GM21423 (cell line): Measurements from ENCODE around the gene DIAPH1.

Experiments used
- ATAC-seq: cut with Tn5 transposase; IDR thresholded peaks from one replicate; pipeline ENCODE4 v1.9.1; 2021; ENCODE audit warnings: mild to moderate bottlenecking, moderate library complexity; ENCODE audit not compliant: unreplicated experiment

Gene DIAPH1

GRCh38 chr5:141640051-141640415, 21.2 kb upstream of the DIAPH1 start:
- ATAC-seq = no peak

DNA sequence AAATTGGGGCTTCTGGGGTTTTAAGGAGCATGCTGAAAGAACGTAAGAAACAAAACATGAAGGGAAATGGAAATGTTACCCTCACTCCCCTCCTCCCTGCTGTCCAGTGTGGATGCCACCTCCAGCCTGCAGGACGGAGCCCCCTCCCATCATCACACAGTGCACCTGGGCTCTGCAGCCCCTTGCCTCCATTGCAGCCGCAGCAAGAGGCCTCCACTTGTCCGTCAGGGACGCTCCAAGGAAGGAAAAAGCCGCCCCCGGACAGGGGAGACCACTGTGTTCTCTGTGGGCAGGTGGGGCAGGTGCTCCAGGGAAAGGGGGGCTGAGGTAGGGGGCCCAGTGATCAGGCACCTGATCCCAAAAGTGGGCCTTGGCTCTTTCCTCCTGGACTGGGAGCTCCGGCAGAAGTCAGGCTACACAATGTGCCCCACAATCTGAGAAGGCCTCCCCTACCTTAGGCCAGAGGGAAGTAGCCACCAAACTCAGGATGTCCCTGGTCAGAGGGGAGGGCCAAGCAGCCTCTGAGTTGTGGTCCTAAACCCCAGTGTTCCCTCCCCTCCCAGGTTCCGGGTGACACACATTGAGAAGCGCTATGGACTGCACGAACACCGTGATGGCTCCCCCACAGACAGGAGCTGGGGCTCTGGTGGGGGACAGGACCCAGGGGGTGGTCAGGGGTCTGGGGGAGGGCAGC, 20.7 kb upstream of the DIAPH1 start:
- no peak for ATAC-seq

- ATAC-seq = no peak
Measured at GRCh38 chr5:141638771-141639170, 20.0 kb upstream of the DIAPH1 start.

DNA sequence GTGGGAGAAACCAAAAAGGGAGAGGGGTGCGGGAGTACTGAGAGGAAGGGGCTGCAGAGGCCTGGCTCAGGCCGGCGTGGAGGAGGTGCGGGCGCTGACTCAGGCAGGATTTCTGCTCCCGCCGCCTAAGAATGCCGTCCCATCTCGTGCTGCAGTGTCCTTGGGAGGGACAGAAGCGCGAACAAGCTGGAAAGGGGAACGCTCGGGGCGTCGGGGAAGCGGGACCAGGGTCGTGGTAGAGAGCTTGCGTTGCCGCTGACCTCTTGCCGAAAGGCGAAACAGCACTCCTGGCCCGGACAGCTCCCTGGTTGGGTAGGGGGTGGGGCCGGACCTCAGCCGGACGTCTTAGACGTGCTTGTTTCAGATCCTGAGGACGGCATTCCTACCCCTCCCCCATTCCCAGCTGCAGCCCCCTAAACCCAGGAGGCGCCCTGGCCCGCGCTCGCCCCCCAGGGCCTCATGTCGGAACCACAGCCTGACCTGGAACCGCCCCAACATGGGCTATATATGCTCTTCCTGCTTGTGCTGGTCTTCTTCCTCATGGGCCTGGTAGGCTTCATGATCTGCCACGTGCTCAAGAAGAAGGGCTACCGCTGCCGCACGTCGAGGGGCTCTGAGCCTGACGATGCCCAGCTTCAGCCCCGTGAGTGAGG, 19.1 kb upstream of the DIAPH1 start:
- peak; percentile 21 for ATAC-seq

DNA sequence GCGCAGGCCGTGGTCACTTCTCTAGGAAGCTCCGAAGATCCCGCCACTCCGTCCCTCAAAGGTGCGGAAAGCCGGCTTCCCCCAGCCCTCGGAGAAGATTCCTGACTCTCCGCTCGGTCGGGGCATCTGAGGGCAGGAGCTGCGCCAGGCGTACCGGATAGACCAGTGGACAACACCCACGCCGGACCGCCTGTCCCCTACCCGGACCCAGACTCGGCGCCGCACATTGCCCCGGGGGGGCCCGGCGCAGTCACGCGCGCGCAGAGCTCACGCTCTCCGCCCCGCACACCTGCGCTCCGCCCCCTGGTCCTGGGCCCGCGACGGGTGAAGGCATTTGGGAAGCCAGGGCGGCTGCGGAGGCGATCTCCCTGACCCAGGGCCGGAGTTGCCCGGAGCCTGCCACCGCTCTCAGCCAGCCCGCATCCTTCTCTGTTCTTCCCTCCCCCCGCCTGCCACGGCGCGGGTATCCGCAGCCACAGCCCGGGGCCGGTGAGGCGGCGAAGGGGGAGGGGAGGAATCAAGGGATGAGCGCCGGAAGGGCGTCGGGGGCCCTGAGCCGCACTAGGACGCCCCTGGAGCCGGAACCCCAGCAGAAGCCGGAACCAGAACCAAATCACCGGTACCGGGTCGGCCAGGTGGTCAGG, 18.4 kb upstream of the DIAPH1 start:
- ATAC-seq = peak; percentile 20

DNA sequence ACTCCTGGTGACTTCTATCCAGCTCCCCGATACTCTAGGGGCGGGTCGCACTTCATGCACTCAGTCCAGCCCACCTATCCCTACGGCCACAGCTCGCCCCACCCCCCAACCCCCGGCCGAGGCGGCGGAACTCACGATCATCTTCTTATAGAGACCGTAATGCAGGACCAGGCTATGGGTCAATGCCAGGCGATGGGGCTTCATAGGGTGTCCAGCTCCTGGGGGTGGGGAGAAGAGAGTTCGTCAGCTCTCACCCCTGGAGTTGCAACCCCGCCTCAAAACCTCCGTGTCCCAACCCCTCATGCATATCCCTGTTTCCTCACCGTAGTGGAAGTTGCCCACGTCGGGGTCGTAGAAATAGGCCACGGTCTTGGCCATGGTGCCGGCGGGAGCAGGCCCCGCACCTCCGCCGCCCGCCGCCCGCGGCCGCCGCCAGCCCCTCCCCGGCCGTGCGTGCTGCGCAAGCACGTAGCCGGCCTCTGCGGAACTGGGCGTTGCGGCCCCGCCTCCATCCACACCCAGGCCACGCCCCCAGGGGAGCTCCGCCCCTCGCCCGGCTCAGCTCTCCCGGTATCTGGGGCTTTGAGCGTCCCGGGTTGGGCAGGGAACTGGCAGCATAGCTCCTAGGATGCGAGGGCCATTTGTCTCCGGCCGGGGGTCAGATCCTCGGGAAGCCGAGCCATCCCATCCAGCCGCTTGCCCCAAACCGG, 17.8 kb upstream of the DIAPH1 start, which contains the start of the genes HDAC3 and RELL2:
HDAC3 (minus strand) TSS at position 437 of the 710 bp plus-strand sequence; CDS start at position 378, 59 bp downstream.
RELL2 (plus strand) TSS at position 585 of the 710 bp plus-strand sequence. CDS start 1,229 bp downstream, outside the sequence.
- peak; percentile 79 for ATAC-seq

GRCh38 chr5:141636106-141636412, 17.3 kb upstream of the DIAPH1 start:
- ATAC-seq = no peak

GRCh38 chr5:141635646-141636045, 16.8 kb upstream of the DIAPH1 start:
- ATAC-seq = no peak

GRCh38 chr5:141634720-141635119, 15.9 kb upstream of the DIAPH1 start:
- ATAC-seq = no peak

GRCh38 chr5:141633871-141634561, 15.2 kb upstream of the DIAPH1 start:
- peak; percentile 62 for ATAC-seq

- ATAC-seq = no peak
Measured at GRCh38 chr5:141632650-141633049, 13.8 kb upstream of the DIAPH1 start.

GRCh38 chr5:141630570-141631140, 11.9 kb upstream of the DIAPH1 start:
- ATAC-seq = no peak

- no peak for ATAC-seq
Measured at GRCh38 chr5:141628175-141628788, 9.5 kb upstream of the DIAPH1 start.

GRCh38 chr5:141623611-141624010, 4.8 kb upstream of the DIAPH1 start:
- ATAC-seq = no peak

GRCh38 chr5:141623186-141623585, 4.4 kb upstream of the DIAPH1 start:
- peak; percentile 28 for ATAC-seq

DNA sequence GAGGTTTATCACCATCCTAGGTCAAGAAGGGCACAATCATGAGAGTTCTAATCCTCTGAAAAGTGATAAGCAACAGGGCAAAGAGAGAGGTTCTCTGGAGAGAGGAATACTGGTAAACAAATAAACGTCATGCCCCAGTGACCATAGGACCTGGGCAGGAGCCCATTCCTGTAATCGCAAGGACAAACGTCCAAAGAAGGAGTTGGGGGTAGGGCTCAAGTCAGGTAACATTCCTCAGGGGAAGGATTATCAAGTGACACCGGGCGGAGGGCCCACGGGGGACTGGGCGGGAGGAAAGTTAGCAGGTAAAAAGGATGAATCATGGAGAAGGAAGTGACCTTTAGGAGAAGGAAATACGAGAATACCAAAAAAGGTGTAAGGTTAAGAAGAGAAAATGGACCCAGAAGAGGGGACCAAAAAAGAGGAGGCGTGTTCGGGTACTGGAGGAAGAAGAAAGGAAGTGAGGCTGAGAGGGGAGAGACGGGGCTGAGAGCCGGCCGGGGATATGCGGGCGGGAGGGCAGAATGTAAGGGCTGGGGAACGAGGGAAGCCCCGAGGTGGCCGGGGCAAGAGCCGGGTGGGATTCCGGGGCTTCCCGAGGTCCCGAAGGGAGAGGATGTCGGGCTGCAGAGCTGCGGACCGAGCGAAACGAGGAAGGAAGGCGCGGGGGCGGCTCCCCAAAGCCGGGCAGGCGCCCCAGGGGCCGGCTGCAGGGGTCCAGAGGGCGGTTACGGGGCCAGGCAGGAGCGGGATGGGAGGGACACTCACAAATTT, 583 bp downstream of the DIAPH1 start:
- peak; percentile 19 for ATAC-seq

- ATAC-seq = no peak
Measured at GRCh38 chr5:141617682-141618029, 1.1 kb downstream of the DIAPH1 start.

- no peak for ATAC-seq
Measured at GRCh38 chr5:141617128-141617527, 1.7 kb downstream of the DIAPH1 start.

- ATAC-seq = no peak
Measured at GRCh38 chr5:141615991-141616720, 2.6 kb downstream of the DIAPH1 start.
